Osteoblast (primary cell): ENCODE measurements around the gene MMP11. TPM values are rescaled to one million over a fixed set of nuclear protein-coding genes. Genes with fewer than 3 reads are reported as not detected.
"Not testable (repeated sequence)": the region's sequence is repeated elsewhere in the genome, so short reads cannot be mapped to it uniquely, and the experiment has no call there.

Experiments used
- DNase-seq: peaks from one replicate; pipeline ENCODE4 v3.0.0; 2011; ENCODE audit warnings: low spot score, mixed read lengths; ENCODE audit not compliant: insufficient read length; ENCODE audit errors: missing footprints
- H2AFZ ChIP-seq: 2 replicates; pipeline ENCODE4 v1.6.0; 2011; ENCODE audit warnings: mild to moderate bottlenecking, low read length
- H3K27ac ChIP-seq: 2 replicates; pipeline ENCODE4 v1.5.1; 2011; ENCODE audit warnings: mild to moderate bottlenecking, low read depth, low read length, moderate library complexity
- H3K27me3 ChIP-seq: 2 replicates; pipeline ENCODE4 v1.6.0; 2012; ENCODE audit warnings: mild to moderate bottlenecking, control low read depth, inconsistent platforms, low read length, moderate library complexity; ENCODE audit not compliant: insufficient read depth
- H3K36me3 ChIP-seq: 2 replicates; pipeline ENCODE4 v1.5.1; 2011; ENCODE audit warnings: mild to moderate bottlenecking, low read length, control low read depth, moderate library complexity; ENCODE audit not compliant: insufficient read depth
- H3K4me1 ChIP-seq: 2 replicates; pipeline ENCODE4 v1.5.1; 2011; ENCODE audit warnings: mild to moderate bottlenecking, low read length, control low read depth, moderate library complexity; ENCODE audit not compliant: insufficient read depth
- H3K4me2 ChIP-seq: 2 replicates; pipeline ENCODE4 v1.6.0; 2011; ENCODE audit warnings: mild to moderate bottlenecking, low read length; ENCODE audit not compliant: insufficient read depth
- H3K4me3 ChIP-seq: fragments of 200-600 bp; sonication (generic); 3 replicates; pipeline ENCODE4 v1.5.1; 2012; ENCODE audit warnings: mild to moderate bottlenecking, low read length, inconsistent platforms; ENCODE audit not compliant: insufficient read depth
- H3K79me2 ChIP-seq: 2 replicates; pipeline ENCODE4 v1.6.0; 2012; ENCODE audit warnings: mild to moderate bottlenecking, low read length, control low read depth, inconsistent platforms; ENCODE audit not compliant: insufficient read depth
- H3K9me3 ChIP-seq: 2 replicates; pipeline ENCODE4 v1.5.1; 2011; ENCODE audit warnings: low read depth, low read length, control low read depth
- H4K20me1 ChIP-seq: 2 replicates; pipeline ENCODE4 v1.6.0; 2012; ENCODE audit warnings: mild to moderate bottlenecking, low read length, control low read depth; ENCODE audit not compliant: insufficient read depth
- CTCF ChIP-seq: IDR thresholded peaks from 2 replicates; pipeline ENCODE4 v1.5.1; 2011; ENCODE audit warnings: mild to moderate bottlenecking, low read depth, low read length, moderate library complexity; ENCODE audit errors: extremely low read depth
- total RNA-seq: library from RNA; depleted of rRNA; stranded (reverse); fragments of >200 nt; gene quantifications from 2 replicates; pipeline ENCODE4 v1.2.3, GENCODE V29; 2012

Gene MMP11
- 23.5 and 41.3 TPM in 2 replicates for total RNA-seq

GRCh38 chr22:23772649-23773473, at the start of gene MMP11:
MMP11 (plus strand) TSS chr22:23772849; CDS start chr22:23772871, 22 bp downstream.
- DNase-seq, result peak; percentile 97
- peak within 1 kb of the TSS; percentile 53 for H2AFZ ChIP-seq
- H3K4me3 ChIP-seq, result peak within 1 kb of the TSS; percentile 68
- peak within 1 kb of the TSS; percentile 78 for H3K4me2 ChIP-seq
- peaks cover 22% of the 10 kb centered on the region for H3K4me1 ChIP-seq
- H3K36me3 ChIP-seq, result no peaks in the 10 kb centered on the region
- H3K27me3 ChIP-seq, result peaks cover 6% of the 10 kb centered on the region
- no peak within 1 kb of the TSS for H3K27ac ChIP-seq
- no peaks in the 10 kb centered on the region for H3K9me3 ChIP-seq
- H4K20me1 ChIP-seq, result no peaks in the 10 kb centered on the region
- H3K79me2 ChIP-seq, result no peaks in the 10 kb centered on the region
- no peak for TF ChIP-seq CTCF

- H3K4me1 ChIP-seq, H3K9me3 ChIP-seq, H3K27ac ChIP-seq, H3K4me2 ChIP-seq, H3K4me3 ChIP-seq, H2AFZ ChIP-seq, H3K79me2 ChIP-seq, H3K27me3 ChIP-seq, H4K20me1 ChIP-seq, H3K36me3 ChIP-seq, DNase-seq: not testable (repeated sequence)
Measured at GRCh38 chr22:23728108-23728507, 44.5 kb upstream of the MMP11 start.

- H3K4me3 ChIP-seq, result no peak overlapping the region
- H3K9me3 ChIP-seq, result no peaks in the 10 kb centered on the region
- no peak for TF ChIP-seq CTCF
- no peaks in the 10 kb centered on the region for H3K4me1 ChIP-seq
- no peak overlapping the region for H3K27ac ChIP-seq
- no peaks in the 10 kb centered on the region for H3K79me2 ChIP-seq
- H3K36me3 ChIP-seq, result peaks cover 2% of the 10 kb centered on the region
- H3K4me2 ChIP-seq, result no peak overlapping the region
- no peaks in the 10 kb centered on the region for H4K20me1 ChIP-seq
- H3K27me3 ChIP-seq, result no peaks in the 10 kb centered on the region
- DNase-seq, result no peak
- H2AFZ ChIP-seq, result no peak overlapping the region
Measured at GRCh38 chr22:23737696-23738095, 35.0 kb upstream of the MMP11 start.

GRCh38 chr22:23742505-23743264, 30.0 kb upstream of the MMP11 start:
- H3K27ac ChIP-seq, result no peak overlapping the region
- H3K4me1 ChIP-seq, result no peaks in the 10 kb centered on the region
- TF ChIP-seq CTCF, result no peak
- no peaks in the 10 kb centered on the region for H3K27me3 ChIP-seq
- peaks cover 6% of the 10 kb centered on the region for H3K79me2 ChIP-seq
- H3K9me3 ChIP-seq, result peaks cover 5% of the 10 kb centered on the region
- peaks cover 4% of the 10 kb centered on the region for H4K20me1 ChIP-seq
- peaks cover 25% of the 10 kb centered on the region for H3K36me3 ChIP-seq
- H3K4me2 ChIP-seq, result no peak overlapping the region
- DNase-seq, result peak; percentile 81
- H2AFZ ChIP-seq, result no peak overlapping the region
- H3K4me3 ChIP-seq, result no peak overlapping the region
